HG02884 (cell line): Measurements from ENCODE around the gene DGCR8.
"Not testable (repeated sequence)": the region's sequence is repeated elsewhere in the genome, so short reads cannot be mapped to it uniquely, and the experiment has no call there.

Experiments
- ATAC-seq: cut with Tn5 transposase; IDR thresholded peaks from one replicate; pipeline ENCODE4 v1.9.1; 2021; ENCODE audit warnings: mild to moderate bottlenecking, moderate library complexity; ENCODE audit not compliant: unreplicated experiment

The DGCR8 gene

DNA sequence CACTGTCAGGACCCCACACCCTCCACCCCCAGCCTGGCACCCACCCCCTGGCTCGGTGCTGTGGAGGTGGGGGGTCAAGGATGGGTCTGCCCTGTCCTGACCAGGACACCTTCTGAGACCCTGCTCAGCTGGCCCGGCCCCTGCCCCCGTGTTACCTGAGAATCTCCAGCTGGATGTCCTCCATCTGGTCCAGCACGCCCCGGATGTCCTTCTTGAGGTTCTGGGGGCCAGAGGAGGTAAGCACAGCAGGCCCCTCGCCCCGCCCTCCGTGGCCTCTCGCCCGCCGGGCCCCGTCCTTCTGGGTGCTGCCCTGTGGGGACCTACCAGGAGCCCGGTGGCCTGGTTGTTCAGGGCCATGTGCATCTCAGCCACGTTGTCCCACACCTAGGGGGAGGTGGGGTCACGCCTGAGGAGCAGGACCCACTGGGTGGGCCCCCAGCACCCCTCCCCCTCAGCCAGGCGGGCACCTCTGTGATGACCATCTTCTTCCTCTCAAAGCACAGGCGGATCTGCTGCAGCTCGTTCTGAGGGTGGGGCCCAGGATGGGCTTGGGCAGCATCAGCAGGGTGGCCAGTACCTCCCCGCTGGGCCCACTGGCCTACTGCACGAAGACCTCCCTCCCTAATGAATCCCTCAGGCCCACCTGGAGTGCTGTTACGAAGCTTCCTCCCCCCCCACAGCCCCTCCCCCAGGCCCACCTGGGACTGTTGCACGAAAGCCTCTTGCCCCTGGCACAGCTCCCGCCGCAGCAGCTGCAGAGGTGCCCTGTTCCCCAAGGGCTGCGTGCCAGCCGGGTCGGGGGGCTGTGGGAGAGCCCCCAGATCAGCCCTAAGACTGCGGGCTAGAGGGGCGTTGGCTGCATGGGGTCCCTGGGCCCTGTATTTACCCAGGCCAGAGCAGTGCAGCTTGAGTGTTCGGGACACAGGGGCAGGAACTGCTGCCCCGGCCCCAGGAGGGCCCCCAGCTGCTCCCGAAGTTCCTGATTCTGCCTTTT is 69.5 kb downstream of the DGCR8 start:
- ATAC-seq = no peak

DNA sequence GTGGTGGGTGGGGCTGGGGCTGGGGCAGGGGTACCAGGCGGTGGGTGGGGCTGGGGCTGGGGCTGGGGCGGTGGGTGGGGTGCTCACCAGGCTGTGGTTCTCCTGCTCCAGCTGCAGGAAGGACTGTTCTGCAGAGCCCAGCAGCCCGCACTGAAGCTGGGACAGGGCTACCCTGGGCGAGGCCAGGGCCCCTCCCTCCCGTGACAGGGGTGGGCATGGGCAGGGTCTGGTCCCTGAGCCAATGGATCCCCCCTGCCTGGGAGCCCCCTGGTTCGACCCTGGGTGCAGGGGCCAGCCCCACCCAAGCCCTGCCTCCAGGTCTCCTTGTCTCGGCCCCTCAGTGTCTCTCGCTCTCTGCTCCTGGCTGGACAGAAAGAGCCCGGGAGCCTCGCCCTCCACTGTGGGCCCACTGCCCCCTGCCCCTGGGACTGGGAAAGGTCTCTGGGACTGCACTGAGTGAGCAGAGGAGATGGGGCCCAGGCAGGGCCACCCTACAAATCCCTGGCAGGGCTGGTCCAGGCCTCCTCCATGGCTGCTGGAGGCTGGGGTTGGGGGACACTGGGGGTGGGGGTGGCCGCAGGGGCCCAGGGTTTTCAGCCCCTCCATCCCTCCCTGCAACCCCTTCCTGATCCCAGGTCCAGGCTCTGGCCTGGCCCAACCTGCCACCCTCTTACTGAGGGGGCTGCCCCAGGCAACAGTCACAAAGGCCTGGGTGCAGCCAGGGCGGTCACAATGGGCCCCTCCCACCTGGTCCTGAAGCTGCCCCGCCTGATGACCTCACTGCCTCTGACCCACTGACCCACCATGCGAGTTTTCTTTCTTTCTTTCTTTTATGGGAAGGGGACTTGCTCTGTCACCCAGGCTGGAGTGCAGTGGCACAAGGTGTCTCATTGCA is 70.6 kb downstream of the DGCR8 start, which contains the start of gene CCDC188:
Gene CCDC188, minus strand, starts transcription at position 675 of the 895 bp plus-strand sequence. Its CDS starts 69 bp downstream, at position 606.
- ATAC-seq = no peak

DNA sequence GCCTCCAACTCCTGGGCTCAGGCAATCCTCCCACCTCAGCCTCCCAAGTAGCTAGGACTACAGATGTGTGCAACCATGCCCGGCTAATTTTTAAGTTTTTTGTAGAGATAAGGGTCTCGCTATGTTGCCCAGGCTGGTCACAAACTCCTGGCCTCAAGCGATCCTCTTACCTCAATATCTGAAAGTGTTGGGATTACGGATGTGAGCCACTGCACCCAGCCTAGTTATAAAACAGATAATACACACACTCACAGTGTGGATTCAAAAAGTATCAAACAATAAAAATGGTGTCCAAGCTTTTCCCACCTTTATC is 71.2 kb downstream of the DGCR8 start:
- no peak for ATAC-seq

DNA sequence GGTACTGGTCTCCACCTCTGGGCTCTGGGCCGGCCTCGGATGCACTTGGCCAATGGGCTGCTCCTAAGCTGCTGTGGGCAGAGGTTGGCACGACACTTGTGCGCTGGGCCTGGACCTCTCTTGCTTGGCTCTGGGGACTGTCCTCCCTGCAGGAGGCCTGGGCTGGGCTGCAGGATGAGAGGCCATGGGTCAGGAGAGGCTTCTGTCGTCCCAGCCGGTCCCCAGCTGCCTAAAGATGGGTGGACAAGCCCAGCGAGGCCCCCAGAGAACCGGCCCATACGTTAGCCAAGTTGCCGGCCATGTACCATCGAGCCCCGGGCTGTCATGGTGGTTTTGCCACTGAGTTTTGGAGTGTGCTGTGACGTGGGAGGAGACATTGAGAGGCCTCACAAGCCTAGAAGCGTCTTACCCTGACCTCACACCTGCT is 72.4 kb downstream of the DGCR8 start:
- ATAC-seq = no peak

DNA sequence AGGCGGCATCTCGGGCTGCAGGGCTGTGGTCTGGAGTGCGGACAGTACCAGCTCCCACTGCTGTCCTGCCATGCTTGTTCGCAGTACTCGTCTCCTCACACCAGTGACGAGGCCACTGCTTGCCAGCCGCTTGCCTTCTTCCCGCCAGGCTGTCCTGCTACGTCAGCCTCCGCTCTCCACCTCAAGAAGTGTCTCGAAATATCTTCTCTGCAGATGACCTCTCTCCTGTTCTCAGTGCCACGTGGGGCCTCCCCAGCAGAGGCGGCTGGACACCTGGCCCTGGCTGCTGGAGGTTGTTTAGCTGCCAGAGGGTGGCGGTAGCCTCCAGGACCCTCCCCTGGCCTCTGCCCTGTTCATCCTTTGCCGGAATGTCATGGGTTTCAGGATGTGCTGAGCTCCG is 73.9 kb downstream of the DGCR8 start:
- ATAC-seq = no peak

DNA sequence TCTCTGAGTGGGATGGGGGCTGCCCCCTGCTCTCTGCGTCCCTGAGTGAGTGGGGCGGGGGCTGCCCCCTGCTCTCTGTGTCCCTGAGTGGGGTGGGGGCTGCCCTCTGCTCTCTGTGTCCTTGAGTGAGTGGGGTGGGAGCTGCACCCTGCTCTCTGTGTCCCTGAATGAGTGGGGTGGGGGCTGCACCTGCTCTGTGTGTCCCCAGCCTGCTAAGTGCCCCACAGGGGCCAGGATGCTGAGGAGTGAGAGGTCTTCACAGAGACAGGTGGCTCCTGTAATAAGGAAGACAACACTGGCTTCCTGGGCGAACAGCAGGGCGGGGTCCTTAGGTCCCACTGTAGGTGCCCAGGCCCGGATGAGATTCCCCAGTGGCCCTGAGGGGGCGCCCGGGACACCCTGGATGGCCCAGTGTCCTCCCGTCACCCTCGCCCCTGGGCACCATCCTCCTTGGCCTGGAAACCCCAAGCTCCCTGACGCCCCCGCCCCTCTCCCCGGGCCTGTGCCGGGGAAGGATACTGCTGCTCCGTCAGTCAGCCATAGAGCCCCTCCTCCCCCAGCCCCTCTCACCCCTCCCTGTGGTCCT is 74.7 kb downstream of the DGCR8 start:
- no peak for ATAC-seq

DNA sequence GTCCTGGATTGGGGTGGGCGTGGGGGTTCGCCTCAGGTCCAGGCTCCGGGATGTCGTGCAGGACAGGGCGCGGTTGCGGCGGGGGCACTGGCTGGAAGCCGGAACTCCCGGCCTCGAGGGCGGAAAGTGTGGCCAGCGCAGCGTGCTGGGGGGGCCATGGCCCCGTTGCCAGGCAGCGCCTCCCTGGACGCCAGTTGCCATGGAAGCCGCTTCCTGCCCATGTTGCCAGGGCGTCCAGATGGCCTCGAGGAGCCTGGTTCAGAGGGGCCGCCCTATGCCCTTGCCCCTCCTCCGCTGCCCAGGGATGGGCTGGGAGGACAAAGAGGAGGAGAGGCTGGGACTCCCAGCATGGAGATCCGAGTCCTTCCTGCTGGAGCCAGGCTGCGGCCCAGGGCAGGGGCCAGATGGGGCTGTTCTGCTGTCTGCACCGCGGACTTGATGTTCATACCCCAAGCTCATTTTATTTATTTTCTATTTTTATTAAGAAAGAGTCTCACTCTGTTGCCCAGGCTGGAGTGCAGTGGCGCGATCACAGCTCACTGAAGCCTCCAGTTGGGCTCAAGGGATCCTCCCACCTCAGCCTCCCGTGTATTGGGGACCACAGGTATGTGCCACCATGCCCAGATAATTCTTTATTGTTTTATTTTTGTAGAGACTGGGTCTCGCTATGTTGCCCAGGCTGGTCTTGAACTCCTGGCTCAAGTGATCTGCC is 75.4 kb downstream of the DGCR8 start:
- no peak for ATAC-seq

DNA sequence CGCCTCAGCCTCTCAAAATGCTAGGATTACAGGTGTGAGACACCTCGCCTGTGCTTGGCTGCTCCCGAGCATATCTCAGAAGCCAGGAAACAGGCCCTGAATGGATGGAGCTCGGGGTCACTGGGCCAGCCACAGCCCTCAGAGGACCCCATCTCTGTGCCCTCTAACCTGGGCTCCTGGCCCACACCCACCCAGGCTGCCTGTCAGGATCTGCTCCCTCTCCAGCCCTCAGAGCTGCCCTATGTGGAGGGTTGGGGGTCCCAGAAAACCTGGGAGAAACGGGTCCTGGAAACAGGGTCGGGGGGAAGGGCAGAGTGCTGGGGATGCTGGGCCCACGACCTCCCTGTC is 76.0 kb downstream of the DGCR8 start:
- no peak for ATAC-seq

DNA sequence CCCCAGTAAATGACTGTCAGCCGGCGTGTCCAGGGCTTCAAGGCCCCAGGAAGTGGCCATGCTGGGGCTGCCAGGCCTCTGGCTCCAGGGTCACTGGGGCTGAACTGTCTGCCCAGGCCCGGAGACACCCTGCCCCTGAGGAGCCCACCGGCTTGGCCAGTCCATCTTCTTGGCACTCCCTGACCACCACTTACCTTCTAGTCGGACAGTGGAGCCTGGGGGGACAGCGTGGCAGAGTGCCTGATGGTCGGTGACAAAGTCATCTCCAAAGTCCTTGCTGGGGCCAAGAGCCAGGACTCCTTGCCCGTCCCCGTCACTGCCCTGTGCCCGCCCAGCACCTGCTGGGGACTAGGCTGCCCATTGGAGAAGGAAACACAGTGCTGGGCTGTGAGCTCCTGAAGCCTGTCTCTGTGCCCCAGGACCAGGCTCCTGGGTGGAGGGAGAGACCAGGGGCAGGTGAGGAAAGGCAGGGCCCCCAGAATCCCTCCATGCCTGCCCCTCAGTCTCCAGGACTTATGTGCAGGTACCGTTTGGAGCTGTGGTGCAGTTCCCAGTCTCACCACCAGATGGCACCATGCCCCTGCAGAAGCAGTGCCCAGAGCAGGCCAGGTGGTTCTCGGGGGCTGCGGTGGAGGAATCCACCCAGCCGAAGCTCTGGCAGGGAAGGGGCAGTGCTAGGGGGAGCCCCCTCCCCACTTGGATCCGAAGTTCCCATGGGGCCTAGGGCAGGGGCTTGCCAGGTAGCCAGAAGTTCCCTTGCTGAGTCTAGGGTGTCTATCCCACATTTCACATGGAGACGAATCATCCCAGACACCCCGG is 76.8 kb downstream of the DGCR8 start:
- ATAC-seq = no peak

DNA sequence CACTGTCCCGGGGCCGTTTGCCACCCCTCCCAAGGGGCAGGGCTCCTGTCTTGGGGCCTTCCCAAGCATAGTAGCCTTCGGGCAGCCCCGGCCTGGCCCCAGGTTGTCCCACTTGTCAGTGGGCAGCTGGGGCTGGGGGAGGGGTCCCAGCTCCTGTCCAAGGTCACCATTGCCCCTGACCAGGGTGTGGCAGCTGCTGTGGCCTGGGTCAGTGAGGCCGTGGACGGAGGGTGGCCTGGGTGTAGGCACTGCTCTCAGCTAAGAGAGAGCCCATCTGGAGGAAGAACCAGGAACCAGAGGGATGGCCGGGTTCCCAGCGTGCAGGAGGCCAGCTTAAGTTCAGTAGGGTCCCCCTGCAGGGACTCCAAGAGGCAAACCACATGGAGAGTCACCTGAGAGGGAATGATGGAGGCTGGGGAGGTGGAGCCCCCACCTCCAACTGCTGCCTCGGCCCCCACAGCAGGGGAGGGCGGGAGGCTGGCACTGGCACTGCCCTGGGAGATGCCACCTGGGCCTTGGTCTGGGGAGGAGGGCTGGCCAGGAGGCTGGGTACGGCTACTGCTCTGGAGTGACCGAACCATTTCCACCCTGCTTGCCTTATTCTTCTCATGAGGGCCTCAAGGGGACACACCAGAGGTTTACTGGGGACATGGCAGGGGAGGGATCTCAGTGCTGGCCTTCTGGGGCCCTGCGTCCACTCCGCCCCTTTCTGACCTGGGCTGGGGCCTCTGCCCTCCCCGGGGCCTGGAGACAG is 77.6 kb downstream of the DGCR8 start:
- no peak for ATAC-seq

DNA sequence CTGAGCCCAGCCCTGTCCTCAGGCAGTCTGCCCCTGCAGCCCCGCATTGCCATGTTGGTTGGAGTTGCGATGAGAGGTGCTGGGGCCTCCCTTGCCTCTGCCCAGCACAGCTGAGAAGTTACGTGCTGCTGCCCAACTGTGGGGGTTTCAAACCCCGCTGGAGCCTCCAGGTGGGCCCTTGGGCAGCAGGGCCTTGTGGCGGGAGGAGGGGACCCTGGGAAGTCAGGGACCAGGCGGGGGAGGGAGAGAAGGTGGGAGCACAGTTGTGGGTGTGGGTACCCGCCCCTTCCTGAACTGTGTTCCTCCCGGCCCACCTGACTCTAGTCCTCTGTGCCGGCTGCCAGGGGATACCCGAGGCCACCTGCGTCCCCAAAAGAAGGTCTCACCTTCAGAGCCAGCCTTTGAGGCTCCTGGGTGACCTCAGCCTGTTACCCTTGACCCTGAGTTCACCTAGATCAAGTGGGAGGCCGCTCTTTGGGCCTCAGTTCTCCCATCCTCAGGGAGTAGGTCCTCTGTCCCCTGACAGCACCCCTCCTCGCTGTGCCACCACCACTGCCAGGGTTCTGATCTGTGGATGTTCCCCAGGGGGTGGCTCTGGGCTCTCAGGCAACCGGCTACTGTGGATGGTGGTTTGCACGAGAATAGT is 78.5 kb downstream of the DGCR8 start:
- no peak for ATAC-seq

DNA sequence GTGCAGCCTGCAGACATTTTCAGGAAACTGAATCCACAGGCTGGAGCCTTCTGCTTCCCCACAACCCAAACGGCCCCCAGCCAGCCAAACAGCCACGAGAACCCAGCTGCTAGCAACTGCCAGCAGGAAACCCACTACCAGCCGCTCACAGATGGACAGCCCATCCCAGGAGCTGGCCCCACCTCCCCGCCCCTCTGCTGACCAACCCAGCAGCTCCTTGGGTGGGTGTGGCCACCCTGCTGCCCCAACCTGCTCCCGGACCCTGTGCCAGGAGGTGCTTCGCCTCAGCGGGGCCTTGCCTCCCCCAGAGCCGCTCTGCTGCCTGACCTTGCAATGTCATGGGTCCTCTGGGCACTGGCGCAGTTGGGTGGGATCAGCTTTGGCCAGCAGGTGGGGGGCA is 79.0 kb downstream of the DGCR8 start:
- ATAC-seq = no peak

DNA sequence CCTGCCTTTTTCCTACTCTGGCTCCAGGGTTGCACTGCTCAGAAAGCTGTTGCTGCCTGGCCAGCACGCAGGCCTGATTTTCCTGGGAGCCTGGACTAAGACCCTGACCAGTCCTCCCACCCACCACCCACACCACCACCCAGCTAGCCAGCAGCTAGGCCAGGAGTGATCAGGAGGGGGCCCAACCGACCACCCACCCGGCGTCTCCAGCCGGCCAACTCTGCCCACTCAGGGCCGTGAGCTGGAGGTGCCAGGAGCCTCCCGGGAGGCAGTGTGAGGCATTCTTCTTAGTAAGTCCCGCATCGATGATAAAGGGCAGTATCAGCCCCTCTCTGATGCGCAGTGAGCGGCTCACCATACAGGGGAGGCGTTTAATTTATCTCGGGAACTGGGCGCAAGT is 79.5 kb downstream of the DGCR8 start:
- not testable (repeated sequence) for ATAC-seq

DNA sequence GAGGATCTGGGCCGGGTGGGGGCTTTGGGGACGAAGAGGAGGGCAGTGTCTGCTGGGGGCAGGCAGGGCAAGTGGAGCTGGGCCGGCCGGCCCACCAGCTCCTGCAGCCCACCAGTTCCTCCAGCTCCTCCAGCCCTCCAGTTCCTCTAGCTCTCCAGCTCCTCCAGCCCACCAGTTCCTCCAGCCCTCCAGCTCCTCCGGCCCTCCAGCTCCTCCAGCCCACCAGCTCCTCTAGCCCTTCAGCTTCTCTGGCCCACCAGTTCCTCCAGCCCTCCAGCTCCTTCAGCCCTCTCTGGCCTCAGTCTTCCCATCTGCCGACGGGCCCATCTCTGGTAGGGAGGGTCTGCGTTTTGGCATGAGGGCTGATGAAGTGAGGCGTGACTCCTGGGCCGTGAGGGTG is 80.0 kb downstream of the DGCR8 start:
- no peak for ATAC-seq
